CD8-positive, alpha-beta memory T cell (primary cell): Measurements from ENCODE around the gene TTLL12. TPM values are rescaled to one million over a fixed set of nuclear protein-coding genes. Genes with fewer than 3 reads are reported as not detected.
A peak's percentile ranks its signal among the peaks of the same experiment; 100 is the strongest.

Experiments used
- CTCF ChIA-PET: fragments of 350-600 bp; sonication (Branson Sonifier 250); formaldehyde crosslinking; loops from one replicate; lab custom pipeline; 2021; ENCODE audit warnings: antibody characterized with exemption; lab: Charles Lee
- POLR2A ChIA-PET: fragments of 350-600 bp; sonication (Branson Sonifier 250); formaldehyde crosslinking; loops from one replicate; lab custom pipeline; 2021; ENCODE audit warnings: antibody characterized with exemption; lab: Charles Lee
- DNase-seq, 5 donors: peaks; one replicate each; pipeline versions ENCODE4 v3.0.0 to v3.0.0-alpha.2; 2020 to 2022; ENCODE audit warnings: mixed read lengths in 1 of 5
- H3K27ac ChIP-seq: one replicate; pipeline ENCODE4 v1.7.0; 2013; ENCODE audit warnings: low read depth, mild to moderate bottlenecking, low read length, moderate library complexity
- H3K27me3 ChIP-seq: 2 replicates; pipeline ENCODE4 v1.7.0; 2013; ENCODE audit warnings: low read length, mild to moderate bottlenecking; ENCODE audit not compliant: insufficient read depth, poor library complexity, severe bottlenecking
- H3K36me3 ChIP-seq: 2 replicates; pipeline ENCODE4 v1.7.0; 2013; ENCODE audit warnings: mild to moderate bottlenecking, low read length, moderate library complexity; ENCODE audit not compliant: insufficient read depth
- H3K4me1 ChIP-seq: 2 replicates; pipeline ENCODE4 v1.7.0; 2013; ENCODE audit warnings: mild to moderate bottlenecking, low read length, moderate library complexity; ENCODE audit not compliant: insufficient read depth
- H3K4me3 ChIP-seq: 2 replicates; pipeline ENCODE4 v1.7.0; 2013; ENCODE audit warnings: mild to moderate bottlenecking, low read length
- H3K9me3 ChIP-seq: 2 replicates; pipeline ENCODE4 v1.7.0; 2013; ENCODE audit warnings: mild to moderate bottlenecking, low read length
- H3K27ac Mint-ChIP-seq, 8 donors: one replicate each; pipeline ENCODE4 v1.8.0; 2020 to 2021; ENCODE audit warnings: mixed read lengths in 8 of 8, mild to moderate bottlenecking in 6 of 8, inconsistent platforms in 3 of 8, moderate library complexity in 3 of 8
- H3K27me3 Mint-ChIP-seq, 2 donors: one replicate each; pipeline ENCODE4 v1.8.0; 2020 to 2021; ENCODE audit warnings: mixed read lengths in 2 of 2, mild to moderate bottlenecking in 1 of 2, moderate library complexity in 1 of 2
- H3K36me3 Mint-ChIP-seq, 3 donors: one replicate each; pipeline ENCODE4 v1.8.0; 2020 to 2021; ENCODE audit warnings: mixed read lengths in 3 of 3, inconsistent platforms in 1 of 3, mild to moderate bottlenecking in 1 of 3
- H3K4me1 Mint-ChIP-seq, 3 donors: one replicate each; pipeline ENCODE4 v1.8.0; 2020 to 2021; ENCODE audit warnings: mixed read lengths in 3 of 3, inconsistent platforms in 1 of 3, mild to moderate bottlenecking in 1 of 3
- H3K4me3 Mint-ChIP-seq, 7 donors: one replicate each; pipeline ENCODE4 v1.8.0; 2020 to 2021; ENCODE audit warnings: mixed read lengths in 7 of 7, mild to moderate bottlenecking in 6 of 7, moderate library complexity in 4 of 7, inconsistent platforms in 2 of 7
- H3K9me3 Mint-ChIP-seq, 5 donors: one replicate each; pipeline ENCODE4 v1.8.0; 2020 to 2022; ENCODE audit warnings: mixed read lengths in 5 of 5, mild to moderate bottlenecking in 3 of 5, moderate library complexity in 2 of 5, inconsistent platforms in 1 of 5
- polyA plus RNA-seq: library from polyadenylated mRNA; unstranded; fragments of 300-500 nt; fragmentation: Illumina TruSeq; gene quantifications from one replicate; pipeline ENCODE4 v1.2.3, GENCODE V29; 2021
- total RNA-seq, 2 experiments: library from RNA; stranded (reverse); gene quantifications; one replicate each; pipeline ENCODE4 v1.2.3, GENCODE V29; 2021

TTLL12 gene
- total and polyA plus RNA-seq, 3 experiments from 2014 or later, result 30.1 to 112 (median 104) TPM

DNA sequence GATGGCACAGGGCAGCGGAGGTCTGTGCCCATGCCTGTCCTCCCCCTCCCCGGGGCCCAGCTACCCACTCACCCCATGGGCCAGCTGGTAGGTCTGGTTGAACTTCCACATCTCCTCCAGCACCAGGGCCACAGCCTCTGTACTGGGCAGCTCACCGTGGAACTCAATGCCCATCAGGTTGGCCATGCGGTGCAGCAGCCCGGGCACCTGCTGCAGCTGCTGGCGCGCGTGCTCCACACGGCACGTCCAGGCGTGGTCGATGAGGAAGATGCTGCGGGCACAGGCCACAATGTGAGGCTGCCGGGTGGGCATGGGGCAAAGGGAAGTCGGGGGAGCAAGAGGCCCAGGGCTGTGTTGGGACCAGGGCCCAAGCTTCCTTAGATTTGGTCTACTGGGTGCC is 6.3 kb downstream of the TTLL12 start:
- H3K36me3 ChIP-seq, result peaks cover 4% of the 10 kb centered on the region
- Mint-ChIP-seq H3K27ac (peak overlapping the region in 1 of 8 donors; percentile 87), H3K27me3 (no peaks in the 10 kb centered on the region), H3K4me3 (peak overlapping the region in 1 of 7 donors; percentile 42), H3K9me3 (no peaks in the 10 kb centered on the region), H3K4me1 (peaks cover 5 to 18% (median 12%) of the 10 kb centered on the region in 3 donors), H3K36me3 (peaks cover 0 to 37% (median 3%) of the 10 kb centered on the region in 3 donors)
- H3K4me3 ChIP-seq, result no peak overlapping the region
- DNase-seq, result no peak
- peaks cover 2% of the 10 kb centered on the region for H3K4me1 ChIP-seq
- POLR2A ChIA-PET, result no interaction called here
- H3K27me3 ChIP-seq, result no peaks in the 10 kb centered on the region
- CTCF ChIA-PET, result no interaction called here
- no peaks in the 10 kb centered on the region for H3K9me3 ChIP-seq
- no peak overlapping the region for H3K27ac ChIP-seq

DNA sequence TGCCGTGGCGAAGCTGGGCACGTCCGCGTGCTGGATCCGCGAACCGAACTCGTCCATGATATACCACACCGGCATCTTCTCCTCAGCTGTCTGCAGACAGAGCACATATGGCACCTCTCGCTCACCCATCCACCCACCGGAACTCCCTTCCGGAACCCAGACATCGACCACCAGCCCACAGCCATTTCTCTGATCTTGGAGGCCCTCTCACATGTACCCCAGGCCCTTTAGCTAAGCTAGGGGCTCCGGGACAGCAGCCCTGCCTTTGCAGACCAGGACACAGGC is 7.1 kb downstream of the TTLL12 start:
- Mint-ChIP-seq H3K9me3 (no peaks in the 10 kb centered on the region), H3K27me3 (no peaks in the 10 kb centered on the region), H3K36me3 (peaks cover 0 to 40% (median 3%) of the 10 kb centered on the region in 3 donors), H3K27ac (peak overlapping the region in 1 of 8 donors; percentile 42), H3K4me3 (no peak overlapping the region), H3K4me1 (peaks cover 1 to 12% (median 12%) of the 10 kb centered on the region in 3 donors)
- Histone ChIP-seq H3K4me1 (no peaks in the 10 kb centered on the region), H3K4me3 (no peak overlapping the region), H3K9me3 (no peaks in the 10 kb centered on the region), H3K27me3 (no peaks in the 10 kb centered on the region), H3K27ac (no peak overlapping the region), H3K36me3 (peaks cover 4% of the 10 kb centered on the region)
- DNase-seq, result no peak
- CTCF ChIA-PET, result no interaction called here
- POLR2A ChIA-PET, result no interaction called here

DNA sequence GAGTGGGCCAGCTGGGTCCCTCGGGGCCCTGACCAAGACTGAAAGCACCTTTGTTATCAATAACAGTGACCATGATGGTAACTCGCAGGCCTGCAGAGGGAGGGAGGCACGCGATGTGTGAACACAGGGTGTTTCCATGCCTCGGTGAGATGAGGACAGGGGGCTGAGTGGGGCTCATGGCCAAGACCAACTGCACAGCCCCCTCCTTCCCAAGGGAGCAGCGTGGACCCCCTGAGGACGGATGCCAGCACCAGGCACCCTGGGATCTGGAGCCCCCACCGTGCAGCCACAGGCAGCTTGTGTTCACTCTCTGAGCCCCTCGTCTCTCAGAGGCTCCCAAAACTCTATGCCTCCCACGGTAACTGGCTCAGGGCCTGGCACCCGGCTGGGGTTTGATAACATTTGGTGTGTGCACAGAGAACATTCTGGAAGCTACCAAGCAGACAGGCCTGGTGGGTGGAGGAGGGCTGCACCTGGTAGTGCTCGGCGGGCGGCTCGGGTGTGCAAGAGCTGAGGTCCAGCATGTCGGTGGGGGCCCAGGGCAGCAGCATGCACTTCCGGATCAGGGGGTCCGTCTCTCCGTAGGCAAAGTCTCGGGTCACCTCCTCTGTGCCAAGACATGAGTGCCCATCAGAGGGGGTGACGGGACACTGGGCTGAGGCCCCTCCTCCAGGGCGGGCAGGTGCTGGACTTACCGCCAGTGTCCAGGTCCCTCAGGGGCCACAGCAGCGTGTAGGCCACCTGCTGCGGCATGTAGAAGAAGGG is 7.6 kb downstream of the TTLL12 start:
- no peak overlapping the region for H3K4me3 Mint-ChIP-seq
- POLR2A ChIA-PET, result no interaction called here
- no peak overlapping the region for H3K27ac ChIP-seq
- CTCF ChIA-PET, result no interaction called here
- no peaks in the 10 kb centered on the region for H3K27me3 Mint-ChIP-seq
- H3K27ac Mint-ChIP-seq, result no peak overlapping the region
- H3K4me1 ChIP-seq, result no peaks in the 10 kb centered on the region
- no peaks in the 10 kb centered on the region for H3K9me3 ChIP-seq
- H3K27me3 ChIP-seq, result no peaks in the 10 kb centered on the region
- peaks cover 4% of the 10 kb centered on the region for H3K36me3 ChIP-seq
- peaks cover 1 to 7% (median 7%) of the 10 kb centered on the region in 3 donors for H3K4me1 Mint-ChIP-seq
- no peaks in the 10 kb centered on the region for H3K9me3 Mint-ChIP-seq
- no peak overlapping the region for H3K4me3 ChIP-seq
- no peak for DNase-seq
- H3K36me3 Mint-ChIP-seq, result peaks cover 0 to 42% (median 3%) of the 10 kb centered on the region in 3 donors

DNA sequence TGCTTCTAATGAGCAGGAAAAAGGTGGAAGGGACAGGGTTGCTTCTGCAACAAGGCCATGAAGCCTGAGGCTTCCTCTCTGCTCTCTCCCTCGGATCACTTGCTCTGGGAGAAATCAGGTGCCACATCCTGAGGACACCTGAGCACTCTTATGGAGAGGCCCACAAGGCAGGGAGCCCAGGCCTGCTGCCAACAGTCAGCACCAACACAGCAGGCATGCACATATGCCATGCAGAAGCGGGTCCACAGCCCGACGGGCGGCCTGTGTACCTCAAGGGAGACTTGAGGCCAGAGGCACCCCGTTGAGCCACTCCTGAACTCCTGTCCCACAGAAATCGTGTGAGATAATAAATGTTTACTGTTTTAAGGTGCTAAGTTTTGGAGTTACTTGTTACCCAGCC is 9.5 kb downstream of the TTLL12 start:
- no peak for DNase-seq
- Histone ChIP-seq H3K4me3 (no peak overlapping the region), H3K27me3 (no peaks in the 10 kb centered on the region), H3K9me3 (no peaks in the 10 kb centered on the region), H3K27ac (no peak overlapping the region), H3K36me3 (peaks cover 4% of the 10 kb centered on the region), H3K4me1 (no peaks in the 10 kb centered on the region)
- ChIA-PET POLR2A (no interaction called here), CTCF (no interaction called here)
- H3K4me3 Mint-ChIP-seq, result no peak overlapping the region
- H3K4me1 Mint-ChIP-seq, result peaks cover 1 to 4% (median 3%) of the 10 kb centered on the region in 3 donors
- H3K9me3 Mint-ChIP-seq, result no peaks in the 10 kb centered on the region
- H3K27me3 Mint-ChIP-seq, result peaks cover 0 to 2% of the 10 kb centered on the region in 2 donors
- no peak overlapping the region for H3K27ac Mint-ChIP-seq
- H3K36me3 Mint-ChIP-seq, result peaks cover 0 to 54% (median 6%) of the 10 kb centered on the region in 3 donors

DNA sequence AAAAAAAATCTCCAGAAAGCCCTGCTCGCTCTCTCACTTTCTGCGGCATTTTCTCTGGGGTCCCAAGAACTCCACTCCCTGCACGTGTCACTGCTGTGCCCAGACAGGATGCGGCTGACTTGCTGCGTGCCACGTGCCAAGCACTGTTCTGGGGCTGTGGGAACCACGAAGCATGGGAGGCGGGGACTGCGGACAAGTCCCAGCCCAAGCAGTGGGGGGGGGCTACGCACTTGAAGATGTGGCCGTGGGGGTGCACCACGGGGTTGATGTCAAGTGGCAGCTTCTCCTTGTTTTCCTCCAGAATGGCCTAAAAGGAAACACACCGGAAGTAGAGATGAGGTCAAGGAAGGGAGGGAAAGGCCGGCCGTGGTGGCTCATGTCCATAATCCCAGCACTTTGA is 10.8 kb downstream of the TTLL12 start:
- no peak overlapping the region for H3K4me3 ChIP-seq
- no peaks in the 10 kb centered on the region for H3K4me1 ChIP-seq
- no peaks in the 10 kb centered on the region for H3K9me3 Mint-ChIP-seq
- peaks cover 0 to 2% of the 10 kb centered on the region in 2 donors for H3K27me3 Mint-ChIP-seq
- POLR2A ChIA-PET, result interaction anchor here (0.7 kb wide), 1 partner anchor 202 kb away, joined by 6 read pairs; no protein-coding TSS in a partner anchor
- H3K4me3 Mint-ChIP-seq, result no peak overlapping the region
- peaks cover 0 to under 1% (median 0%) of the 10 kb centered on the region in 3 donors for H3K4me1 Mint-ChIP-seq
- H3K36me3 Mint-ChIP-seq, result peaks cover 0 to 62% (median 6%) of the 10 kb centered on the region in 3 donors
- CTCF ChIA-PET, result no interaction called here
- peaks cover 4% of the 10 kb centered on the region for H3K36me3 ChIP-seq
- no peaks in the 10 kb centered on the region for H3K9me3 ChIP-seq
- no peak for DNase-seq
- no peak overlapping the region for H3K27ac Mint-ChIP-seq
- H3K27me3 ChIP-seq, result no peaks in the 10 kb centered on the region
- no peak overlapping the region for H3K27ac ChIP-seq

DNA sequence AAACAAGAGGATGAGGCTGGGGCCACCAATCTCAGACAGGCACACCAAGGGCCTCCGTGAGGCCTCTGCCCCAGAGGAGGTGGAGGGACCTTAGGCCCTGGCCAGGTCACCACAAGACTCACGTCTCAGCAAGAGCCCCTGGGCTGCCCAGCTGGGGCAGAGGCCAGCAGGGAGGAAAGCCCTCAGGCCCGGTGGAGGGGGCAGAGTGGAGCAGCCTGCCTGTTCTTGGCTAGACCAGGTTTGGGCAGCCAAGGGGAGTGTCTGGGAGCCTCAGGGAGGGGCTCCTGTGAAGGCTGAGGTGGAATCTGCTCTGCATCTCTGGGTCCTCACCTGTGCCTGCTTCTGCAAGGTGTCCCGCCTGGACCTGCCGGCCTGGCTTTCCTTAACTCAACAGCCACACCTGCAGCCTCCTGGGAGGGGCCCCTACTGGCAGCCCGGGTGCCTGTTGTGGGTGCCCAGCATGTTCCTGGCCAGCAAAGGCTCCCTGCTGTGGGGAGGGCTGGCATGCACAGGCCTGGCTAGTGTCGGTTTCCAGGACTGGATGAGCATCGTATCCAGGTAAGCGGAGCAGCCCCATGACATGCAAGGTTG is 11.9 kb downstream of the TTLL12 start:
- ChIA-PET CTCF (no interaction called here), POLR2A (no interaction called here)
- DNase-seq, result no peak
- Histone ChIP-seq H3K27me3 (no peaks in the 10 kb centered on the region), H3K4me3 (no peak overlapping the region), H3K4me1 (no peaks in the 10 kb centered on the region), H3K9me3 (no peaks in the 10 kb centered on the region), H3K36me3 (peaks cover 2% of the 10 kb centered on the region), H3K27ac (no peak overlapping the region)
- peaks cover 0 to 2% of the 10 kb centered on the region in 2 donors for H3K27me3 Mint-ChIP-seq
- no peaks in the 10 kb centered on the region for H3K9me3 Mint-ChIP-seq
- no peak overlapping the region for H3K4me3 Mint-ChIP-seq
- H3K36me3 Mint-ChIP-seq, result peaks cover 0 to 65% (median 5%) of the 10 kb centered on the region in 3 donors
- H3K4me1 Mint-ChIP-seq, result peaks cover 0 to 4% (median 2%) of the 10 kb centered on the region in 3 donors
- no peak overlapping the region for H3K27ac Mint-ChIP-seq

DNA sequence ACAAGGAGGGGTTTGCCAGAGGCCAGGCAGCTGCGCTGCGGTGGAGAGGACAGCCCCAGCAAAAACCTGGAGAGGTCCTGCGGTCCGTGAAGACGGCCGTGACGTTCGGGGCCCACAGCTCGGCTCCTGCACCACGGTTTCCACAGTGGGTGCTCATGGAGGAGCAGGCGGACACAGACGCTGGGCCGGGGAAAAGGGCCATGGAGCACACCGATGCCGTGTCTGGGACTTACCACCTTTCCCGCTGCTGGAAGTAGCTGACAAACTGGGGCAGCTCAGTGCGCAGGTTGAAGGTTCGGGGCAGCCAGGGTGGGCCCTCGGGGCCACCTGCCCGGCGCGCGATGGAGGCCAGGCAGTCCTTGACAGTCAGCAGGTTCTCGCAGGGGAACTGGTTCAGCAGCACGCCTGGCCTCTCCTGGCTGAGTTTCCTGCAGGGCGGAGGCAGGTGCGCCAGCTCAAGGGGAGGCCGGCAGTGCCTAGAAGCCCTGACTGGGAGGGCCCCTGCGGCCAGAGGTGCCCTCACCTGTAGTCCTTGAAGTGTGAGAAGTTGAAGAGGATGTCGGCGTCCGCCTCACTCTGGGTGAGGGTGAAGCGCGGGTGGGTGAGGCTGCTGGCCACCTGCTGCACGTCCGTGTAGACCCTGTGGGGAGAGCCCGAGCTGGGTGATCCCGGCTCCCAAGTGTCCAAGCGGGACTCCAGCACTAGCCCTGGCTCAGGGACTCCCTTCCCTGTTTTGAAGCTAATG is 12.8 kb downstream of the TTLL12 start:
- H3K4me3 Mint-ChIP-seq, result no peak overlapping the region
- POLR2A ChIA-PET, result no interaction called here
- Histone ChIP-seq H3K27me3 (no peaks in the 10 kb centered on the region), H3K4me1 (no peaks in the 10 kb centered on the region), H3K9me3 (no peaks in the 10 kb centered on the region), H3K4me3 (no peak overlapping the region), H3K27ac (no peak overlapping the region), H3K36me3 (no peaks in the 10 kb centered on the region)
- no peaks in the 10 kb centered on the region for H3K9me3 Mint-ChIP-seq
- H3K27ac Mint-ChIP-seq, result no peak overlapping the region
- peaks cover 0 to 60% (median 5%) of the 10 kb centered on the region in 3 donors for H3K36me3 Mint-ChIP-seq
- peaks cover 0 to 2% of the 10 kb centered on the region in 2 donors for H3K27me3 Mint-ChIP-seq
- H3K4me1 Mint-ChIP-seq, result peaks cover 0 to 4% (median 2%) of the 10 kb centered on the region in 3 donors
- CTCF ChIA-PET, result no interaction called here
- peak in 1 of 5 donors; percentile 41 for DNase-seq

DNA sequence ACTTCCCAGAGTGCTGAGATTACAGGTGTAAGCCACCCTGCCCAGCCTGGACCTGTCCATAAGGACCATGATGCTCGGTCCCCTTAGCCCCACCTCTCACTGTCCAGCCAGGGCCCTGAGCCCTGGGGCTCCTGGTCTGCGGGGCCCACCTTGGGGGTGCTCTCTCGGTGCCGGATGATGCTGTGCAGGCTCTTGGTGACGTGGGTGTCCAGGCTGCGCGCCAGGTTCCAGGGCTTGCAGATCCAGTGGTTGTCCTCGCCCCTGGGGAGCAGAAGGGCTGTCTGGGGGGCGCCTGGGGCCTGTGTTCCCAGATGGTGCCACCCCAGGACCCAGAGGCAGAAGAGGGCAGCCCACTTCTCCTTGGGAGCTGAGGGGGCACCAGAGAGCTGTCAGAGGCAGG is 13.4 kb downstream of the TTLL12 start:
- no peaks in the 10 kb centered on the region for H3K4me1 ChIP-seq
- H3K4me3 ChIP-seq, result no peak overlapping the region
- Mint-ChIP-seq H3K27ac (no peak overlapping the region), H3K4me1 (peaks cover 0 to 4% (median 2%) of the 10 kb centered on the region in 3 donors), H3K27me3 (peaks cover 0 to 2% of the 10 kb centered on the region in 2 donors), H3K9me3 (no peaks in the 10 kb centered on the region), H3K36me3 (peaks cover 0 to 60% (median 3%) of the 10 kb centered on the region in 3 donors), H3K4me3 (no peak overlapping the region)
- no peaks in the 10 kb centered on the region for H3K27me3 ChIP-seq
- ChIA-PET CTCF (no interaction called here), POLR2A (no interaction called here)
- no peak for DNase-seq
- H3K27ac ChIP-seq, result no peak overlapping the region
- H3K9me3 ChIP-seq, result no peaks in the 10 kb centered on the region
- no peaks in the 10 kb centered on the region for H3K36me3 ChIP-seq
